ENCODE measurements around the gene GSTP1. TPM values are rescaled to one million over a fixed set of nuclear protein-coding genes. Genes with fewer than 3 reads are reported as not detected.

Gene GSTP1
- total and polyA plus RNA-seq, 9 of the 15 experiments (the other 6 are each of a cell fraction or from before 2014, with no cell fraction given), result 592 to 2,150 (median 1,204) TPM

- TF ChIP-seq HDAC2 (IDR thresholded peaks at IDR 0.05), result no peak
- no peak for TF ChIP-seq XRCC5 (IDR thresholded peaks at IDR 0.05; ENCODE audit: low read depth, low read length)
Observed at GRCh38 chr11:67592880-67593564, 9.4 kb downstream of the GSTP1 start (continued).

DNA sequence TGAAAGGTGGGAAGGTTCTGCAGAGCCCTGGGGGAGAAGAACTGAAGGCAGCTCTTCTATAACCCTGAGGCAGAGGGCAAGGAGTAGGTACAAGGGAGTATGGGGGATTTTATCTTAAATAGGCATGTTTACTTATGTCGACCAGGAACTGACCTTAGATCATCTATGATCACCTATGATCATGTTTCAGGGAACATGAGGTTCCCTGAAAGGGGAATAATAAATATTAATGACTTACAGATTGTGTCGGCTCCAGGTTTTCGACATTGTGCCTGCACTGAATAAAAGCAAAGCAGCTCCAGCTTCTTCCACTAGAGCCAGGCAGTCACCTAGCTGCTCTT, 9.9 kb downstream of the GSTP1 start:
- FAIRE-seq (no peak), ATAC-seq (no peak)

More for the DNA sequence above, 9.9 kb downstream of the GSTP1 start:
- no peak overlapping the region for H3K4me3 ChIP-seq
- H3K9me1 ChIP-seq (ENCODE audit: control insufficient read depth, insufficient read depth, low read length), result no peaks in the 10 kb centered on the region
- ChIA-PET POLR2A (interaction anchor here (0.6 to 2.1 kb wide), 5 partner anchors 9 to 38 kb away, joined by 3 to 9 read pairs (median 3); partner anchors contain the start of genes GSTP1 and NUDT8), CTCF (ENCODE audit: low intra/inter-chr PET ratio) (no interaction called here)
- intact Hi-C loops (cut with micrococcal nuclease), result no loop called here
- peaks cover 0 to 14% of the 10 kb centered on the region in 2 experiments; a peak in 4 of 5 replicates for H3K4me1 ChIP-seq (replicated peaks in 1 of 2; ENCODE audit: control insufficient read depth in 2 of 2, insufficient read depth in 2 of 2, low read length in 2 of 2)
- H3K4me2 ChIP-seq (ENCODE audit: insufficient read depth, low read length), result no peak overlapping the region
- H3K9me3 ChIP-seq (replicated peaks; ENCODE audit: control insufficient read depth, insufficient read depth, low read depth, low read length), result peaks cover 4% of the 10 kb centered on the region; the same call in 1 of the 2 replicates
- no peak for TF ChIP-seq TFAM (CRISPR knock-in tag; conservative IDR thresholded peaks at IDR 0.05)
- no peak for TF ChIP-seq ZNF316 (IDR thresholded peaks at IDR 0.05)
- TF ChIP-seq, protein P1, sequence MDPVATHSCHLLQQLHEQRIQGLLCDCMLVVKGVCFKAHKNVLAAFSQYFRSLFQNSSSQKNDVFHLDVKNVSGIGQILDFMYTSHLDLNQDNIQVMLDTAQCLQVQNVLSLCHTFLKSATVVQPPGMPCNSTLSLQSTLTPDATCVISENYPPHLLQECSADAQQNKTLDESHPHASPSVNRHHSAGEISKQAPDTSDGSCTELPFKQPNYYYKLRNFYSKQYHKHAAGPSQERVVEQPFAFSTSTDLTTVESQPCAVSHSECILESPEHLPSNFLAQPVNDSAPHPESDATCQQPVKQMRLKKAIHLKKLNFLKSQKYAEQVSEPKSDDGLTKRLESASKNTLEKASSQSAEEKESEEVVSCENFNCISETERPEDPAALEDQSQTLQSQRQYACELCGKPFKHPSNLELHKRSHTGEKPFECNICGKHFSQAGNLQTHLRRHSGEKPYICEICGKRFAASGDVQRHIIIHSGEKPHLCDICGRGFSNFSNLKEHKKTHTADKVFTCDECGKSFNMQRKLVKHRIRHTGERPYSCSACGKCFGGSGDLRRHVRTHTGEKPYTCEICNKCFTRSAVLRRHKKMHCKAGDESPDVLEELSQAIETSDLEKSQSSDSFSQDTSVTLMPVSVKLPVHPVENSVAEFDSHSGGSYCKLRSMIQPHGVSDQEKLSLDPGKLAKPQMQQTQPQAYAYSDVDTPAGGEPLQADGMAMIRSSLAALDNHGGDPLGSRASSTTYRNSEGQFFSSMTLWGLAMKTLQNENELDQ (CRISPR knock-in tag; IDR thresholded peaks at IDR 0.05; ENCODE audit: borderline replicate concordance), result no peak
- TF ChIP-seq PRPF4 (IDR thresholded peaks at IDR 0.05; ENCODE audit: insufficient read depth, low read depth, low read length, poor library complexity, severe bottlenecking), result no peak
- TF ChIP-seq POLR3G (IDR thresholded peaks at IDR 0.05; ENCODE audit: extremely low read depth, insufficient read length, insufficient replicate concordance), result no peak
- TF ChIP-seq DPF2 (IDR thresholded peaks at IDR 0.05), result no peak
- TF ChIP-seq LARP7 (IDR thresholded peaks at IDR 0.05), result no peak
- no peak for TF ChIP-seq RBM17 (IDR thresholded peaks at IDR 0.05; ENCODE audit: borderline replicate concordance, low read depth, low read length)
- no peak for TF ChIP-seq CREBBP (IDR thresholded peaks at IDR 0.05; ENCODE audit: low read depth, low read length)
- TF ChIP-seq, protein P2, sequence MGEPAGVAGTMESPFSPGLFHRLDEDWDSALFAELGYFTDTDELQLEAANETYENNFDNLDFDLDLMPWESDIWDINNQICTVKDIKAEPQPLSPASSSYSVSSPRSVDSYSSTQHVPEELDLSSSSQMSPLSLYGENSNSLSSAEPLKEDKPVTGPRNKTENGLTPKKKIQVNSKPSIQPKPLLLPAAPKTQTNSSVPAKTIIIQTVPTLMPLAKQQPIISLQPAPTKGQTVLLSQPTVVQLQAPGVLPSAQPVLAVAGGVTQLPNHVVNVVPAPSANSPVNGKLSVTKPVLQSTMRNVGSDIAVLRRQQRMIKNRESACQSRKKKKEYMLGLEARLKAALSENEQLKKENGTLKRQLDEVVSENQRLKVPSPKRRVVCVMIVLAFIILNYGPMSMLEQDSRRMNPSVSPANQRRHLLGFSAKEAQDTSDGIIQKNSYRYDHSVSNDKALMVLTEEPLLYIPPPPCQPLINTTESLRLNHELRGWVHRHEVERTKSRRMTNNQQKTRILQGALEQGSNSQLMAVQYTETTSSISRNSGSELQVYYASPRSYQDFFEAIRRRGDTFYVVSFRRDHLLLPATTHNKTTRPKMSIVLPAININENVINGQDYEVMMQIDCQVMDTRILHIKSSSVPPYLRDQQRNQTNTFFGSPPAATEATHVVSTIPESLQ (CRISPR knock-in tag; IDR thresholded peaks at IDR 0.05), result no peak
- no peak for TF ChIP-seq MITF (IDR thresholded peaks at IDR 0.05)
- TF ChIP-seq ZNF282 (CRISPR knock-in tag; IDR thresholded peaks at IDR 0.05), result no peak
- no peaks in the 10 kb centered on the region for H3K36me3 ChIP-seq (ENCODE audit: control insufficient read depth, insufficient read depth, low read length)
- no peaks in the 10 kb centered on the region for H3K27me3 ChIP-seq (ENCODE audit: control insufficient read depth in 2 of 2, insufficient read depth in 2 of 2, low read length in 2 of 2)
- 60% methylated on average over 3 of the region's 3 CpGs for whole genome bisulfite sequencing (ENCODE audit: insufficient coverage, low coverage, missing lambda C conversion rate)
- in situ Hi-C loops (cut with MboI), result no loop called here
- BruUV-seq (replicated peaks), result no TSS peak
- H2AFZ ChIP-seq (ENCODE audit: low read depth, low read length), result peak overlapping the region; percentile 36; the same call in 1 of the 2 replicates
- H3K9ac ChIP-seq (ENCODE audit: insufficient read depth in 1 of 2, low read depth in 2 of 2, low read length in 2 of 2), result peak overlapping the region in 1 of 2 experiments; percentile 73; a peak in 2 of 4 replicates
- no peaks in the 10 kb centered on the region for H4K20me1 ChIP-seq (replicated peaks; ENCODE audit: control insufficient read depth, insufficient read depth, low read length)
- no peak for DNase-seq (ENCODE audit: extremely low read depth in 1 of 4, low spot score in 3 of 4)
- no peaks in the 10 kb centered on the region for H3K79me2 ChIP-seq (ENCODE audit: control insufficient read depth, insufficient read depth, low read length)
- H3K27ac ChIP-seq (ENCODE audit: extremely low read depth, low read depth, low read length), result no peak overlapping the region
